Measurements from ENCODE around the gene ATP5F1C. TPM values are rescaled to one million over a fixed set of nuclear protein-coding genes. Genes with fewer than 3 reads are reported as not detected.

ATP5F1C gene
- total RNA-seq, 4 donors from 2014 or later, result 148 to 233 (median 216) TPM

- intact Hi-C loops (cut with DNase I; ENCODE audit: low total_unique reads), result no loop called here
- no peak for DNase-seq (ENCODE audit: low spot score in 2 of 2)
- no peak for TF ChIP-seq POLR2A (IDR thresholded peaks at IDR 0.05)
- WGBS, 2 donors, result 89 to 92% methylated on average over 4 of the region's 4 CpGs
- no peak overlapping the region for H3K4me3 ChIP-seq (ENCODE audit: low read depth, poor library complexity, severe bottlenecking)
These were observed 39.0 kb downstream of the ATP5F1C start for GRCh38 chr10:7826971-7827370.

- WGBS, 2 donors, result 93 to 95% methylated on average over 10 of the region's 10 CpGs
- TF ChIP-seq POLR2A (IDR thresholded peaks at IDR 0.05) (no peak), CTCF (IDR thresholded peaks at IDR 0.05) (no peak)
- H3K4me3 ChIP-seq (ENCODE audit: low read depth, poor library complexity, severe bottlenecking), result no peak overlapping the region
- no peak for DNase-seq (ENCODE audit: low spot score in 2 of 2)
- intact Hi-C loops (cut with DNase I; ENCODE audit: low total_unique reads), result no loop called here
These were observed 41.4 kb downstream of the ATP5F1C start for GRCh38 chr10:7829289-7829834.

- no peak for TF ChIP-seq CTCF (IDR thresholded peaks at IDR 0.05)
- TF ChIP-seq POLR2A (IDR thresholded peaks at IDR 0.05), result no peak
- WGBS, 2 donors, result 70 to 88% methylated on average over 1 of the region's 1 CpG
- H3K4me3 ChIP-seq (ENCODE audit: low read depth, poor library complexity, severe bottlenecking), result no peak overlapping the region
- intact Hi-C loops (cut with DNase I; ENCODE audit: low total_unique reads), result no loop called here
- DNase-seq (ENCODE audit: low spot score in 2 of 2), result no peak
These were observed 44.1 kb downstream of the ATP5F1C start for GRCh38 chr10:7832060-7832459.

- no peak overlapping the region for H3K4me3 ChIP-seq (ENCODE audit: low read depth, poor library complexity, severe bottlenecking)
- DNase-seq (ENCODE audit: low spot score in 2 of 2), result no peak
- TF ChIP-seq CTCF (IDR thresholded peaks at IDR 0.05) (no peak), POLR2A (IDR thresholded peaks at IDR 0.05) (no peak)
- intact Hi-C loops (cut with DNase I; ENCODE audit: low total_unique reads), result no loop called here
These were observed 45.2 kb downstream of the ATP5F1C start for GRCh38 chr10:7833210-7833609.

- intact Hi-C loops (cut with DNase I; ENCODE audit: low total_unique reads), result no loop called here
- no peak for TF ChIP-seq CTCF (IDR thresholded peaks at IDR 0.05)
- TF ChIP-seq POLR2A (IDR thresholded peaks at IDR 0.05), result no peak
- 83 to 93% methylated on average over 3 of the region's 3 CpGs for WGBS, 2 donors
- no peak overlapping the region for H3K4me3 ChIP-seq (ENCODE audit: low read depth, poor library complexity, severe bottlenecking)
- DNase-seq (ENCODE audit: low spot score in 2 of 2), result no peak
These were observed 46.3 kb downstream of the ATP5F1C start for GRCh38 chr10:7834262-7834661.

- TF ChIP-seq POLR2A (IDR thresholded peaks at IDR 0.05), result no peak
- TF ChIP-seq CTCF (IDR thresholded peaks at IDR 0.05), result no peak
- WGBS, 2 donors, result 92 to 96% methylated on average over 2 of the region's 2 CpGs
- intact Hi-C loops (cut with DNase I; ENCODE audit: low total_unique reads), result no loop called here
- no peak overlapping the region for H3K4me3 ChIP-seq (ENCODE audit: low read depth, poor library complexity, severe bottlenecking)
- DNase-seq (ENCODE audit: low spot score in 2 of 2), result no peak
These were observed 48.6 kb downstream of the ATP5F1C start for GRCh38 chr10:7836571-7836970.
